SK-N-SH (cell line): Measurements from ENCODE around the gene ZNF608. TPM values are rescaled to one million over a fixed set of nuclear protein-coding genes. Genes with fewer than 3 reads are reported as not detected.

Experiments
- CTCF ChIA-PET: fragments of 300-600, 350-600 bp; formaldehyde crosslinking; extraction: SDS; loops from one replicate; lab custom pipeline; 2021; lab: Yijun Ruan, JAX
- POLR2A ChIA-PET: fragments of 350-600 bp; sonication (Branson Sonifier 250); formaldehyde crosslinking; extraction: SDS; loops from one replicate; lab custom pipeline; 2020; ENCODE audit warnings: antibody characterized with exemption, inconsistent platforms; lab: Yijun Ruan, JAX
- DNase-seq: peaks from one replicate; pipeline ENCODE4 v3.0.0; 2012
- H2AFZ ChIP-seq: fragments of 200-600 bp; sonication (generic); 2 replicates; pipeline ENCODE4 v1.8.1; 2016; ENCODE audit warnings: antibody characterized with exemption, mild to moderate bottlenecking, low read depth
- H3F3A ChIP-seq: fragments of 200-600 bp; sonication (generic); replicated peaks from 2 replicates; pipeline ENCODE3; 2016; ENCODE audit warnings: antibody characterized with exemption, mild to moderate bottlenecking; ENCODE audit not compliant: insufficient read depth
- H3K27ac ChIP-seq, 2 experiments: fragments of 200-500 bp in 1 of 2; fragments of 200-600 bp in 1 of 2; sonication (Bioruptor generic) in 1 of 2; sonication (generic), shearing (Covaris generic) in 1 of 2; 2 replicates each; pipeline versions ENCODE4 v1.5.1 to v1.6.1; 2014 to 2016; ENCODE audit warnings: low read depth in 2 of 2, inconsistent platforms in 1 of 2, low read length in 1 of 2, mild to moderate bottlenecking in 1 of 2, mixed read lengths in 1 of 2
- H3K27me3 ChIP-seq: fragments of 200-600 bp; sonication (generic), shearing (Covaris generic); 2 replicates; pipeline ENCODE4 v1.6.1; 2016; ENCODE audit warnings: mixed run types; ENCODE audit not compliant: insufficient read depth
- H3K36me3 ChIP-seq, 2 experiments: fragments of 200-500 bp in 1 of 2; fragments of 200-600 bp in 1 of 2; sonication (Bioruptor generic) in 1 of 2; sonication (generic) in 1 of 2; replicated peaks in 1 of 2; 2 replicates each; pipeline versions ENCODE3 to v1.5.1; 2014 to 2016; ENCODE audit warnings: low read length in 1 of 2, mild to moderate bottlenecking in 1 of 2; ENCODE audit not compliant: insufficient read depth in 2 of 2, control insufficient read depth in 1 of 2
- H3K4me1 ChIP-seq, 2 experiments: fragments of 200-500 bp in 1 of 2; fragments of 200-600 bp in 1 of 2; sonication (Bioruptor generic) in 1 of 2; sonication (generic), shearing (Covaris generic) in 1 of 2; 2 replicates each; pipeline versions ENCODE4 v1.5.1 to v1.6.1; 2014 to 2016; ENCODE audit warnings: low read depth in 1 of 2, low read length in 1 of 2, mixed run types in 1 of 2; ENCODE audit not compliant: insufficient read depth in 2 of 2, control insufficient read depth in 1 of 2
- H3K4me2 ChIP-seq: fragments of 200-600 bp; sonication (generic), shearing (Covaris generic); 2 replicates; pipeline ENCODE4 v1.6.1; 2017; ENCODE audit warnings: mixed run types
- H3K4me3 ChIP-seq, 2 experiments: fragments of 200-500 bp in 1 of 2; fragments of 200-600 bp in 1 of 2; sonication (Bioruptor generic) in 1 of 2; sonication (generic), shearing (Covaris generic) in 1 of 2; 2 replicates each; pipeline versions ENCODE4 v1.5.1 to v1.8.1; 2014 to 2016; ENCODE audit warnings: low read depth in 2 of 2, inconsistent platforms in 1 of 2, low read length in 1 of 2, mild to moderate bottlenecking in 1 of 2, mixed read lengths in 1 of 2, moderate library complexity in 1 of 2
- H3K79me2 ChIP-seq: fragments of 200-600 bp; sonication (generic); 2 replicates; pipeline ENCODE4 v1.8.1; 2017; ENCODE audit warnings: mild to moderate bottlenecking; ENCODE audit not compliant: insufficient read depth
- H3K9ac ChIP-seq: fragments of 200-600 bp; sonication (generic); 2 replicates; pipeline ENCODE4 v1.6.1; 2017; ENCODE audit warnings: mixed run types
- H3K9me2 ChIP-seq: fragments of 200-600 bp; sonication (generic); 2 replicates; pipeline ENCODE4 v1.6.1; 2017; ENCODE audit warnings: mixed run types
- H3K9me3 ChIP-seq: fragments of 200-600 bp; sonication (generic); 2 replicates; pipeline ENCODE4 v1.6.1; 2017; ENCODE audit warnings: mixed run types, mild to moderate bottlenecking, moderate library complexity
- H4K20me1 ChIP-seq: fragments of 200-600 bp; sonication (generic); 2 replicates; pipeline ENCODE4 v1.6.1; 2017; ENCODE audit warnings: mild to moderate bottlenecking, mixed run types; ENCODE audit not compliant: insufficient read depth
- CHD2 ChIP-seq: fragments of 150-350 bp; IDR thresholded peaks from 2 replicates; pipeline ENCODE4 v1.6.1; 2018; ENCODE audit warnings: low read length; ENCODE audit not compliant: partially characterized antibody
- ELF1 ChIP-seq: IDR thresholded peaks from 2 replicates; pipeline ENCODE4 v1.4.0; 2012
- EZH2phosphoT487 ChIP-seq: fragments of 200-600 bp; sonication (generic); IDR thresholded peaks from 2 replicates; pipeline ENCODE4 v1.6.1; 2017; ENCODE audit warnings: low read depth, mixed run types, mild to moderate bottlenecking, antibody characterized with exemption, moderate library complexity, borderline replicate concordance
- FOSL2 ChIP-seq: IDR thresholded peaks from 2 replicates; pipeline ENCODE4 v1.4.0; 2012; ENCODE audit warnings: low read depth, mild to moderate bottlenecking, moderate library complexity, borderline replicate concordance
- FOXJ3 ChIP-seq: sonication (generic); formaldehyde crosslinking; IDR thresholded peaks from 2 replicates; pipeline ENCODE4 v1.5.1; 2020; ENCODE audit warnings: mild to moderate bottlenecking, missing genetic modification reagents
- FOXM1 ChIP-seq: IDR thresholded peaks from 2 replicates; pipeline ENCODE4 v1.4.0; 2012; ENCODE audit warnings: low read depth, mild to moderate bottlenecking
- MAX ChIP-seq: IDR thresholded peaks from 2 replicates; pipeline ENCODE4 v1.4.0; 2012; ENCODE audit warnings: low read depth
- MEF2A ChIP-seq: IDR thresholded peaks from 2 replicates; pipeline ENCODE4 v1.4.0; 2012; ENCODE audit warnings: low read depth, borderline replicate concordance
- MXI1 ChIP-seq: IDR thresholded peaks from 2 replicates; pipeline ENCODE4 v1.6.1; 2012; ENCODE audit warnings: mild to moderate bottlenecking, low read depth, low read length, improper control_type of control experiment
- NFIC ChIP-seq: IDR thresholded peaks from 2 replicates; pipeline ENCODE4 v1.4.0; 2012; ENCODE audit warnings: borderline replicate concordance
- NRF1 ChIP-seq: IDR thresholded peaks from 2 replicates; pipeline ENCODE4 v1.6.1; 2012; ENCODE audit warnings: low read depth, mild to moderate bottlenecking, low read length
- RCOR1 ChIP-seq: fragments of 150-350 bp; IDR thresholded peaks from 2 replicates; pipeline ENCODE4 v1.6.1; 2017; ENCODE audit warnings: antibody characterized with exemption, low read length
- REST ChIP-seq: IDR thresholded peaks from 2 replicates; pipeline ENCODE4 v1.6.1; 2012; ENCODE audit warnings: mild to moderate bottlenecking, low read depth, low read length, moderate library complexity
- RFX5 ChIP-seq: IDR thresholded peaks from 2 replicates; pipeline ENCODE4 v1.6.1; 2012; ENCODE audit warnings: mild to moderate bottlenecking, improper control_type of control experiment, low read length
- RXRA ChIP-seq: IDR thresholded peaks from 2 replicates; pipeline ENCODE4 v1.4.0; 2012; ENCODE audit warnings: low read depth, mild to moderate bottlenecking, borderline replicate concordance
- TEAD4 ChIP-seq: IDR thresholded peaks from 2 replicates; pipeline ENCODE4 v1.4.0; 2012; ENCODE audit warnings: mild to moderate bottlenecking, borderline replicate concordance; ENCODE audit not compliant: insufficient read depth
- YY1 ChIP-seq: IDR thresholded peaks from 2 replicates; pipeline ENCODE4 v1.4.0; 2012; ENCODE audit warnings: low read depth, mild to moderate bottlenecking
- WGBS: methylation state at CpG from one replicate; pipeline ENCODE4 v1.1.6; 2017; ENCODE audit warnings: low lambda C conversion rate; 5-methylcytosine and 5-hydroxymethylcytosine counted together
- polyA plus RNA-seq, 3 experiments: library from polyadenylated mRNA; depleted of rRNA; stranded (reverse); fragments of >200 nt; gene quantifications; 2 replicates each; pipeline ENCODE4 v1.2.3, GENCODE V29; 2012
- TF ChIP-seq, protein P1 (sequence below): fragments of 200-600 bp; sonication (generic); IDR thresholded peaks from 2 replicates; pipeline ENCODE4 v1.6.1; 2017; ENCODE audit warnings: antibody characterized with exemption, mild to moderate bottlenecking, moderate library complexity

The ZNF608 gene
- polyA plus RNA-seq, 1 of the 3 experiments (the other 2 are of a cell fraction), result 4.9 TPM

DNA sequence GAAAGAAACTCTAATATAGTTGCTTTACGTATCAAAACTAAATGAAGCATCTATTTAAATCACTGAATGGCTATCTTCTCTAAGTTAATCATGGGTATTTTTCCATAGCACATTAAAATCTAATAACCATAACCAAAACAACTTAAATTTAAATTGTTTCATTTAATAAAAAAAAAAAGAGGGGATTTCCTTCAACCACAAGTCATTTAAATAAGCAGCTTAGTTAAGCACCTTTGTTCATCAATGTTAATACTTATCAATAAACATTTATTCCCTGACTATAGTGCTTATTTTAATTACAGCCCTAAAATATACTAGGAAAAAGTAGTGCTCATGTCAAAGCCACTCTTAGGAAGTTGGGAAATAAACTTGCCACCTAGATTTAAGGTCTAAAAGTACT is 30.3 kb downstream of the ZNF608 start:
- Histone ChIP-seq H3K9ac (no peak overlapping the region), H3K4me2 (no peak overlapping the region), H3K4me3 (no peak overlapping the region), H3K27me3 (no peaks in the 10 kb centered on the region), H3K27ac (no peak overlapping the region), H3K36me3 (no peaks in the 10 kb centered on the region), H4K20me1 (no peaks in the 10 kb centered on the region), H3K4me1 (peaks cover 3 to 16% of the 10 kb centered on the region in 2 experiments; a peak in 3 of 4 replicates), H3K9me3 (no peaks in the 10 kb centered on the region), H3K79me2 (no peaks in the 10 kb centered on the region), H3F3A (no peaks in the 10 kb centered on the region), H3K9me2 (no peaks in the 10 kb centered on the region), H2AFZ (no peak overlapping the region)
- whole genome bisulfite sequencing, result 95% methylated on average over 1 of the region's 1 CpG
- TF ChIP-seq RXRA (no peak), REST (no peak), MAX (no peak), FOSL2 (no peak), RFX5 (no peak), NFIC (no peak), EZH2phosphoT487 (no peak)
- ChIA-PET CTCF (no interaction called here), POLR2A (no interaction called here)
- DNase-seq, result no peak

- Histone ChIP-seq H3F3A (no peaks in the 10 kb centered on the region), H3K79me2 (no peaks in the 10 kb centered on the region), H3K9ac (no peak overlapping the region), H3K27ac (no peak overlapping the region; a peak in 1 of 4 replicates), H3K4me1 (peaks cover 3 to 15% of the 10 kb centered on the region in 2 experiments; a peak in 3 of 4 replicates), H3K27me3 (no peaks in the 10 kb centered on the region), H3K9me3 (no peaks in the 10 kb centered on the region), H3K36me3 (no peaks in the 10 kb centered on the region), H3K9me2 (no peaks in the 10 kb centered on the region), H3K4me3 (no peak overlapping the region), H4K20me1 (no peaks in the 10 kb centered on the region), H2AFZ (no peak overlapping the region), H3K4me2 (no peak overlapping the region)
- ChIA-PET CTCF (interaction anchor here (1.4 kb wide), 1 partner anchor 24 kb away, joined by 3 read pairs; no protein-coding TSS in a partner anchor), POLR2A (no interaction called here)
- no peak for TF ChIP-seq TEAD4
- no peak for TF ChIP-seq FOXJ3 (CRISPR knock-in tag)
- no peak for TF ChIP-seq EZH2phosphoT487
- TF ChIP-seq CHD2, result no peak
- TF ChIP-seq, protein P1, sequence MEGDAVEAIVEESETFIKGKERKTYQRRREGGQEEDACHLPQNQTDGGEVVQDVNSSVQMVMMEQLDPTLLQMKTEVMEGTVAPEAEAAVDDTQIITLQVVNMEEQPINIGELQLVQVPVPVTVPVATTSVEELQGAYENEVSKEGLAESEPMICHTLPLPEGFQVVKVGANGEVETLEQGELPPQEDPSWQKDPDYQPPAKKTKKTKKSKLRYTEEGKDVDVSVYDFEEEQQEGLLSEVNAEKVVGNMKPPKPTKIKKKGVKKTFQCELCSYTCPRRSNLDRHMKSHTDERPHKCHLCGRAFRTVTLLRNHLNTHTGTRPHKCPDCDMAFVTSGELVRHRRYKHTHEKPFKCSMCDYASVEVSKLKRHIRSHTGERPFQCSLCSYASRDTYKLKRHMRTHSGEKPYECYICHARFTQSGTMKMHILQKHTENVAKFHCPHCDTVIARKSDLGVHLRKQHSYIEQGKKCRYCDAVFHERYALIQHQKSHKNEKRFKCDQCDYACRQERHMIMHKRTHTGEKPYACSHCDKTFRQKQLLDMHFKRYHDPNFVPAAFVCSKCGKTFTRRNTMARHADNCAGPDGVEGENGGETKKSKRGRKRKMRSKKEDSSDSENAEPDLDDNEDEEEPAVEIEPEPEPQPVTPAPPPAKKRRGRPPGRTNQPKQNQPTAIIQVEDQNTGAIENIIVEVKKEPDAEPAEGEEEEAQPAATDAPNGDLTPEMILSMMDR, result no peak
- no peak for TF ChIP-seq RCOR1
- TF ChIP-seq ELF1, result no peak
- TF ChIP-seq FOXM1, result no peak
- TF ChIP-seq NRF1, result no peak
- no peak for TF ChIP-seq RXRA
- TF ChIP-seq MEF2A, result no peak
- TF ChIP-seq MXI1, result no peak
- TF ChIP-seq YY1, result no peak
- no peak for TF ChIP-seq FOSL2
- DNase-seq, result no peak
Measured at GRCh38 chr5:124714910-124715309, 31.5 kb downstream of the ZNF608 start.
